Right forelimb (tissue), 1 donor: ENCODE measurements around the gene EHD4.

ENCODE experiments used
- DNase-seq: peaks from one replicate; pipeline ENCODE4 v3.0.0-alpha.2; 2018

EHD4 gene

GRCh38 chr15:41852736-41853590, 119.4 kb downstream of the EHD4 start:
- DNase-seq, result no peak

GRCh38 chr15:41851755-41852370, 120.5 kb downstream of the EHD4 start:
- DNase-seq, result no peak

GRCh38 chr15:41851167-41851523, 121.2 kb downstream of the EHD4 start:
- DNase-seq, result no peak

- no peak for DNase-seq
Measured at GRCh38 chr15:41850482-41851166, 121.7 kb downstream of the EHD4 start.

- DNase-seq, result no peak
Measured at GRCh38 chr15:41849861-41850260, 122.5 kb downstream of the EHD4 start.

- no peak for DNase-seq
Measured at GRCh38 chr15:41849204-41849603, 123.2 kb downstream of the EHD4 start.

GRCh38 chr15:41848631-41849030, 123.7 kb downstream of the EHD4 start:
- no peak for DNase-seq

- no peak for DNase-seq
Measured at GRCh38 chr15:41847981-41848380, 124.4 kb downstream of the EHD4 start.

GRCh38 chr15:41847206-41847605, 125.2 kb downstream of the EHD4 start:
- DNase-seq, result no peak
